ENCODE data around the gene ENOX2.
"Not testable (repeated sequence)": the region's sequence is repeated elsewhere in the genome, so short reads cannot be mapped to it uniquely, and the experiment has no call there.

GRCh38 chrX:130813932-130814331, 89.1 kb downstream of the ENOX2 start:
- not testable (repeated sequence) for TF ChIP-seq POLR2A, CTCF (IDR thresholded peaks at IDR 0.05)

Measured in adrenal gland (tissue), 5 donors.